ENCODE measurements around the gene GFM1. TPM values are rescaled to one million over a fixed set of nuclear protein-coding genes. Genes with fewer than 3 reads are reported as not detected.

Gene GFM1
- polyA plus RNA-seq, 1 donor (not counting 4 experiments of a cell fraction or from before 2014, with no cell fraction given), result 35.9 TPM

GRCh38 chr3:158710601-158711000, 66.3 kb downstream of the GFM1 start:
- Histone ChIP-seq H4K20me1 (ENCODE audit: control insufficient read depth, extremely low read depth, insufficient read depth, low read length) (no peaks in the 10 kb centered on the region), H3K4me3 (ENCODE audit: control insufficient read depth in 2 of 3, extremely low read depth in 1 of 3, insufficient read depth in 2 of 3, low read depth in 1 of 3, low read length in 3 of 3) (no peak overlapping the region), H2AFZ (ENCODE audit: control insufficient read depth, low read length) (no peak overlapping the region), H3K9me1 (ENCODE audit: control insufficient read depth, extremely low read depth, insufficient read depth, low read length) (no peaks in the 10 kb centered on the region), H3K4me1 (ENCODE audit: control insufficient read depth, extremely low read depth, insufficient read depth, low read length) (peaks cover 22% of the 10 kb centered on the region), H3K36me3 (ENCODE audit: control insufficient read depth in 2 of 2, extremely low read depth in 1 of 2, insufficient read depth in 2 of 2, low read length in 2 of 2) (peaks cover under 1 to 2% of the 10 kb centered on the region in 2 experiments), H3K9ac (ENCODE audit: control insufficient read depth, extremely low read depth, insufficient read depth, low read length) (no peak overlapping the region), H3K27me3 (ENCODE audit: control insufficient read depth, extremely low read depth, insufficient read depth, low read length) (no peaks in the 10 kb centered on the region), H3K79me2 (ENCODE audit: control insufficient read depth, insufficient read depth, low read length) (no peaks in the 10 kb centered on the region), H3K9me3 (ENCODE audit: control insufficient read depth, low read depth, low read length) (no peaks in the 10 kb centered on the region), H3K27ac (ENCODE audit: control insufficient read depth, insufficient read depth, low read length) (no peak overlapping the region), H3K4me2 (ENCODE audit: control insufficient read depth, extremely low read depth, insufficient read depth, low read depth, low read length) (no peak overlapping the region)
- dilution Hi-C loops (cut with MboI; ENCODE audit: extremely low pct_ligation_motif_present, low sequenced_read_pairs), result loop anchor here (10.0 kb wide), 1 partner anchor 74 kb away; no protein-coding TSS in a partner anchor
- no peak for DNase-seq (ENCODE audit: low read depth, low spot score)
- no peak for TF ChIP-seq EZH2 (IDR thresholded peaks at IDR 0.05; ENCODE audit: low read length)
- no peak for TF ChIP-seq CTCF (optimal IDR thresholded peaks at IDR 0.05 in 1 of 3, IDR thresholded peaks at IDR 0.05 in 1 of 3, conservative IDR thresholded peaks at IDR 0.05 in 1 of 3; ENCODE audit: extremely low read depth in 1 of 3, insufficient read depth in 2 of 3, low read length in 3 of 3)
- FAIRE-seq, result no peak

GRCh38 chr3:158711886-158712285, 67.6 kb downstream of the GFM1 start:
- H3K4me3 ChIP-seq (ENCODE audit: control insufficient read depth in 2 of 3, extremely low read depth in 1 of 3, insufficient read depth in 2 of 3, low read depth in 1 of 3, low read length in 3 of 3), result no peak overlapping the region
- peaks cover 0 to 4% of the 10 kb centered on the region in 2 experiments for H3K36me3 ChIP-seq (ENCODE audit: control insufficient read depth in 2 of 2, extremely low read depth in 1 of 2, insufficient read depth in 2 of 2, low read length in 2 of 2)
- no peak for TF ChIP-seq CTCF (optimal IDR thresholded peaks at IDR 0.05 in 1 of 3, IDR thresholded peaks at IDR 0.05 in 1 of 3, conservative IDR thresholded peaks at IDR 0.05 in 1 of 3; ENCODE audit: extremely low read depth in 1 of 3, insufficient read depth in 2 of 3, low read length in 3 of 3)
- no peak for TF ChIP-seq EZH2 (IDR thresholded peaks at IDR 0.05; ENCODE audit: low read length)
- H2AFZ ChIP-seq (ENCODE audit: control insufficient read depth, low read length), result no peak overlapping the region
- no peak overlapping the region for H3K9ac ChIP-seq (ENCODE audit: control insufficient read depth, extremely low read depth, insufficient read depth, low read length)
- H3K79me2 ChIP-seq (ENCODE audit: control insufficient read depth, insufficient read depth, low read length), result no peaks in the 10 kb centered on the region
- peak overlapping the region; percentile 27 for H3K27ac ChIP-seq (ENCODE audit: control insufficient read depth, insufficient read depth, low read length)
- H3K4me1 ChIP-seq (ENCODE audit: control insufficient read depth, extremely low read depth, insufficient read depth, low read length), result peaks cover 26% of the 10 kb centered on the region
- H3K27me3 ChIP-seq (ENCODE audit: control insufficient read depth, extremely low read depth, insufficient read depth, low read length), result no peaks in the 10 kb centered on the region
- FAIRE-seq (no peak), DNase-seq (ENCODE audit: low read depth, low spot score) (peak; percentile 13)
- no peaks in the 10 kb centered on the region for H3K9me3 ChIP-seq (ENCODE audit: control insufficient read depth, low read depth, low read length)
- dilution Hi-C loops (cut with MboI; ENCODE audit: extremely low pct_ligation_motif_present, low sequenced_read_pairs), result loop anchor here (10.0 kb wide), 1 partner anchor 73 kb away; no protein-coding TSS in a partner anchor
- H3K4me2 ChIP-seq (ENCODE audit: control insufficient read depth, extremely low read depth, insufficient read depth, low read depth, low read length), result no peak overlapping the region
- H4K20me1 ChIP-seq (ENCODE audit: control insufficient read depth, extremely low read depth, insufficient read depth, low read length), result no peaks in the 10 kb centered on the region
- no peaks in the 10 kb centered on the region for H3K9me1 ChIP-seq (ENCODE audit: control insufficient read depth, extremely low read depth, insufficient read depth, low read length)
